Measurements from ENCODE around the gene BLVRB. TPM values are rescaled to one million over a fixed set of nuclear protein-coding genes. Genes with fewer than 3 reads are reported as not detected.

The BLVRB gene
- total and polyA plus RNA-seq, 9 of the 15 experiments (the other 6 are each of a cell fraction or from before 2014, with no cell fraction given), result 81.1 to 749 (median 331) TPM

- TF ChIP-seq ZNF740 (CRISPR knock-in tag; IDR thresholded peaks at IDR 0.05), result no peak
- peak in 1 of 2 experiments; percentile 56; a peak in 1 of 4 replicates for TF ChIP-seq ZNF740 (tag; IDR thresholded peaks at IDR 0.05)
- peak; percentile 3; the same call in 1 of the 2 replicates for TF ChIP-seq JUND (IDR thresholded peaks at IDR 0.05; ENCODE audit: borderline replicate concordance, low read depth, low read length)
- 0 out of 3 replicates have a peak, but pooled peaks have one; percentile 12 for TF ChIP-seq JUND (tag; IDR thresholded peaks at IDR 0.05; ENCODE audit: borderline replicate concordance, low read depth, low read length)
- TF ChIP-seq FOXJ3 (CRISPR knock-in tag; IDR thresholded peaks at IDR 0.05), result no peak
- no peak for TF ChIP-seq ATF1 (CRISPR knock-in tag; IDR thresholded peaks at IDR 0.05)
- TF ChIP-seq ATF1 (tag; IDR thresholded peaks at IDR 0.05), result 0 out of 2 replicates have a peak, but pooled peaks have one; percentile 15
- no peak for TF ChIP-seq NUFIP1 (IDR thresholded peaks at IDR 0.05; ENCODE audit: partially characterized antibody)
- peak in 1 of 3 experiments; percentile 53; a peak in 1 of 6 replicates for TF ChIP-seq ZBTB11 (CRISPR knock-in tag; IDR thresholded peaks at IDR 0.05)
- no peak for TF ChIP-seq RBM39 (optimal IDR thresholded peaks at IDR 0.05; ENCODE audit: low read depth, low read length)
- TF ChIP-seq NR4A1 (CRISPR knock-in tag; IDR thresholded peaks at IDR 0.05), result no peak
- peak; percentile 28; the same call in 1 of the 2 replicates for TF ChIP-seq NR4A1 (tag; IDR thresholded peaks at IDR 0.05)
- TF ChIP-seq ZNF589 (CRISPR knock-in tag; IDR thresholded peaks at IDR 0.05; ENCODE audit: low read depth), result 0 out of 2 replicates have a peak, but pooled peaks have one; percentile 42
- TF ChIP-seq HMGN3 (IDR thresholded peaks at IDR 0.05; ENCODE audit: borderline replicate concordance, extremely low read depth, insufficient read length, low read depth, low read length), result peak; percentile 91
- TF ChIP-seq BHLHE40 (IDR thresholded peaks at IDR 0.05; ENCODE audit: low read length), result peak; percentile 47; the same call in 1 of the 2 replicates
- no peak for TF ChIP-seq ZNF143 (CRISPR knock-in tag; IDR thresholded peaks at IDR 0.05)
- TF ChIP-seq GTF2A2 (tag; IDR thresholded peaks at IDR 0.05), result 0 out of 2 replicates have a peak, but pooled peaks have one; percentile 12
- peak; percentile 61 for TF ChIP-seq POLR2B (IDR thresholded peaks at IDR 0.05; ENCODE audit: low read depth, partially characterized antibody)
- no peak for TF ChIP-seq STAT6 (CRISPR knock-in tag; IDR thresholded peaks at IDR 0.05)
- peak; percentile 39; the same call in 1 of the 2 replicates for TF ChIP-seq FOSL1 (tag; conservative IDR thresholded peaks at IDR 0.05)
- TF ChIP-seq GATAD2A (IDR thresholded peaks at IDR 0.05), result peak; percentile 83; the same call in 1 of the 2 replicates
These were observed 31.9 kb downstream of the BLVRB start (continued) for GRCh38 chr19:40433391-40434216.

All from K562 (cell line).